Measurements from ENCODE around the gene SMARCC2.

GRCh38 chr12:56164345-56164729 is 24.9 kb downstream of the SMARCC2 start:
- TF ChIP-seq CTCF (IDR thresholded peaks at IDR 0.05 in 4 of 5, conservative IDR thresholded peaks at IDR 0.05 in 1 of 5) (no peak), POLR2A (IDR thresholded peaks at IDR 0.05) (no peak)
